GM12892 (cell line): ENCODE data around the gene PPFIBP2.

Experiments used
- POLR2A ChIP-seq: IDR thresholded peaks from 2 replicates; pipeline ENCODE4 v1.6.1; 2011; ENCODE audit warnings: low read depth, low read length, control low read depth
- POLR2AphosphoS5 ChIP-seq: IDR thresholded peaks from 2 replicates; pipeline ENCODE4 v1.6.1; 2011; ENCODE audit warnings: low read depth, low read length, control low read depth

DNA sequence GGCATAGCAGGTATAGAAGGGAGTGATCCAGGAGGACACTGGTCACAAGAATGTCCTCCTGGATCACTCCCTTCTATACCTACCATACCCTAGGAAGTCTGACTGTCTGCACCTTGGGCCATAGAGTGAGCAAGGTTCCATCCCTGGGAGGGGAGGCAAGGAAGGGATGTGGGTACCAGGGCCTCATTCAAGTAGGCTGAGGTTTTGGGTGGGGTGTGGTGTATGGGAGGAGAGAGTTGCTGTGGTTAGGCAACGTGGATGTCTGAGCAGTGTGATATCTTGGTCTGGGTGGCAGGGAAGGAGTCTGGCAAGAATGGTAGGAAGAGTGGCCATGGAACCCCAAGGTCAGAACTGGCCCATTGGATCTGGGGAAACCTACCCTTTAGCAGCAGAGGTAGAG, 13.2 kb downstream of the PPFIBP2 start:
- TF ChIP-seq POLR2AphosphoS5 (no peak), POLR2A (no peak)
